GM18861 (cell line): ENCODE results near the gene BAG5.
"Not testable (repeated sequence)": the region's sequence is repeated elsewhere in the genome, so short reads cannot be mapped to it uniquely, and the experiment has no call there.

Experiments used
- ATAC-seq: cut with Tn5 transposase; IDR thresholded peaks from one replicate; pipeline ENCODE4 v1.9.1; 2021; ENCODE audit not compliant: unreplicated experiment

BAG5 gene

DNA sequence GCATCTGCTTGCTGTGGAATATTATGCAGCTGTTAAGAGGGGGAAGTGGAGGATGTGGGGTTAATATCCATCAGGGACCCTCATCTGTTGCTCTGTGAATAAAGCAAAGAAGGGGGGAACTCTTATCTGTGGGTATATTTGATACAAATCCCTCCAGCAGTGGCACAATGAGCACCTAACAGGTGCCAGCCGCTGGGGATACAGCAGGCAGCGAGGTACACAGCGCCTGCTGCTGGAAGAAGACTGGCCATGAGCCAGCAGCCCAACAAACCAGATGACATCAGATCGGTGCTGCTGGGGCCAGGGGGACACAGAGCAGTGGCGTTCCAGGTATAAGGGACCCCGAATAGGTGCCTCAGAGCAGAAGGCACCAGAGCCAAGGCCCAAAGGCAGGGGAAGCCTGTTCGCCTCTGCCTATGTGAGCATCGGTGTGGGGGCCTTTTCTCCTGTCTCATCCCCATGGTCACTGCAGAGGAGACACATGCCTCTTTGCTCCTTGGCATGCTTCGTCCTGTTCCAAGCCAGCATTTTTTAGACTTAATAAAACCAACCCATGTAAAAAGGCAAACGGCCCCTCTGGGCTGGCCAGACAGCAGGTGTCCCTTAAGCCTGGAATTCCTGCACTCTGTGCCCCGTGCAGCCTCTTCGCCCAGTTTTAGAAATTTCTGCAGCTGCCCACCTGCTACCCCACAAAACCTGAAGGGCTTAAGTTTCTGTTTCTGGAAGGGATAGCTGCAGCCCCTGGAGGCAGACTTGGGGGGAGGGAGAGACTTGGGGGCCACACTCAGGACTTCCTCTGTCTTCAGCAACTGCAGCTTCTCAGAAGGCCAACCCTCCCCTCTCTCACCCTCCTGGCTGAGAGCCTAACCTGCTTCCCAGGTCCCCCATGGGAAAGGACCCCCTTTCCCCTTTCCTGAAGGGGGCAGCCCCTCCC lies 38.2 kb downstream of the BAG5 start:
- ATAC-seq = no peak

DNA sequence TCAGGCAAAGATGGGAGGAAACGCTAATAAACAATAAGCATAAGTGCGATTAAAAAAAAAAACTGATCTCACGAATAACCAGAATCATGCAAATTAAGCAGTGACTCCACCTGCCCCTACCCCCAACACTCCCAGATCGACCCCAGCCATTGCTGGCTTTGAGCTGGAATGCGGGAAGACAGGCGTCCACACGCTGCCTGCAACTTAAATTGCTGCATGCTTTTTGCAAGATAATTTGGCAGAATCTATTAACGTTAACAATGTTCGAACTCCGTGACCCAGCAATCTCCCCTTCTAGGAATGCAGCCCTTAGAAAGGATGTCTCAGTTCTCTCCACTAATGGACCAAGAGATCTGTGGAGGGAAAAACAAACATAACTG lies 38.9 kb downstream of the BAG5 start:
- no peak for ATAC-seq

DNA sequence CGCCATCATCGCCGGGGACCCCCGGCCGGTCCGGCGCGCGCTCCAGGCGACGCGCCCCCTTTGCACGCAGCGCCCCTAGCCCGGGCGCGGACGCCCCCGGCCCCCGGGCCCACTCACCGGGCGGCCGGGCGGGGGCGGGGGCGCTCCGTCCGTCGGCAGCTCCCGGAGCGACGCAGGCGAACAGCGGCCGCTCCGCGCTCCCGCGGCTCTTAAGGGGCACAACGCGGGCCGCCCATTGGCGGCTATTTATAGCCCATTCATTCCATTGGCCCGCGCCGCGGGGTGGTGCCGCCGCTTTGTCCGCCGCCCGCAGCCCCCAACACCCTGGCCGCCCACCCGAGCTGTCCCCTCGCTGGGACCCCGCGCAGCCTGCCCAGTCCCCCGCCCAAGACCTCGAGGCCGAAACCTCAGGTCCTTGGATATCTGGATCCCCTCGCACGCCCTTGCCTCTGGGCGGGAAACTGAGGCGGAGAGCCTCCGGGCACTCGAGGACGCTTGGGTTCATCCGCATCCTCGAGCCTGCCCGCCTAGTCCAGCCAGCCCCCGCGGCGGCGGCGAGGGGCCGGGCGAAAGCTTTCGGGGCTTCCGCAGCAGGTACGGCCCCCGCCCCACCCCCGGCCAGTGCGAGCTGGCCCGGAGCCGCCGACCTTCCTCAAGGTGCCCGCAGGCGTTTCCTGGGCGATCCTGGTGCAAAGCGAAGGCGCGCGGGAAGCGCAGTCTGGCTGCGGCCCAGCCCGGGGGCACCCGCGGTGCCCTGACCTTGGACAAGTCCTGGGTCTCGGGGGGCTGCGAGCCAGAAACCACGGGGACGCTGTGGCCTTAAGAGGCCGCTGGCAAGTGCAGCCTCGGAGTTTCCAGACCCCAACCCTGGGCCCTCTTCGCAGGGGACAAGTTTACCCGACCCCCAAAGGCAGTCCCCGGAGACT lies 39.5 kb downstream of the BAG5 start, which contains the start of gene CKB:
Gene CKB, minus strand, starts transcription at position 182 of the 926 bp plus-strand sequence. CDS start 337 bp downstream, outside the sequence.
- ATAC-seq = no peak

DNA sequence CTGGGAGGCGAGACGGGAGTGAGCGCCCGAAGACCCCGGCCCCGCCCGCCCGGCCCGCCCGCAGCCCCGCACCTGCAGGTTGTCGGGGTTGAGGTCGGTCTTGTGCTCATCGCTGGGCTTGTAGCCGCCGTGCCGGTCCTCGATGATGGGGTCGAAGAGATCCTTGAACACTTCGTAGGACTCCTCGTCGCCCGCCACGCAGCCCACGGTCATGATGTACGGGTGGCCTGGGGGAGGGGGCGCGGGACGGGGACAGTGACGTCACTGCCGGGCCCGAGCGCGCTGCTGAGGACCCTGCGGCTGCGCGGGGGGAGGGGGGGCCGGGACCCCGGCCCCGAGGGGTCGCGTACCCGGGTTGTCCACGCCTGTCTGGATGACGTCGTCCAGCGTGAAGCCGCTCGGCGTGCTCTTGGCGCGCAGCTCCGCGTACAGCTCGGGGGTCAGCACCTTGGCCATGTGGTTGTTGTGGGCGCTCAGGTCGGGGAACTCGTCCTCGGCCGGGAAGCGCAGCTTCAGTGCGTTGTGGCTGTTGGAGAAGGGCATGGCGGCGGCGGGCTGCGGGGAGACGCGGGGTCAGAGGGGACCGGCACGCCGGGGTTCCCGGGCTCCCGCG lies 40.4 kb downstream of the BAG5 start:
- ATAC-seq = no peak

DNA sequence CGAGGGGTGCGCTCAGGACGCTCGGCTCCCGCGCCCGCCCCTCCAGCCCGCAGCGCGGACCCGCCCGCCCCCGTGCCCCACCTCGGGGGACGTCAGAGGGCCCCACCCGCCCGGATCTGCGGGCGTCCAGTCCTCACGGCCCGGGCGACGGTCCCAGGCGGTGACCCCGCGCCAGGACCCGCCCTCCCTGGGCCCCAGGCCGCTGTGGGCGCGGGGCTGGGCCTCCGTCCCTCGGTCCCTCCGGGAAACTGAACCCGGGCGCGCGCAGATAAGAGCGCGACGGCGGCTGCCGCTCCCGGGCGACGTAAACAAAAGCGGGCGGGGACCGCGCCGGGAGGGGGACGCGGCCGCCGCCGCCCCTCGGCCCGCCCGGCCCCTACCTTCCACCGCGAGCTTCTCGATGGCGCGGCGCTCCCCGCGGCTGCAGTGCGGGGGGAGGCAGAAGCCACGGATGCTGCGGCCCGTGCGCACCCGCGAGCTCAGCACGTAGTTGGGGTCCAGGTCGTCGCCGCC lies 41.0 kb downstream of the BAG5 start:
- ATAC-seq = no peak

DNA sequence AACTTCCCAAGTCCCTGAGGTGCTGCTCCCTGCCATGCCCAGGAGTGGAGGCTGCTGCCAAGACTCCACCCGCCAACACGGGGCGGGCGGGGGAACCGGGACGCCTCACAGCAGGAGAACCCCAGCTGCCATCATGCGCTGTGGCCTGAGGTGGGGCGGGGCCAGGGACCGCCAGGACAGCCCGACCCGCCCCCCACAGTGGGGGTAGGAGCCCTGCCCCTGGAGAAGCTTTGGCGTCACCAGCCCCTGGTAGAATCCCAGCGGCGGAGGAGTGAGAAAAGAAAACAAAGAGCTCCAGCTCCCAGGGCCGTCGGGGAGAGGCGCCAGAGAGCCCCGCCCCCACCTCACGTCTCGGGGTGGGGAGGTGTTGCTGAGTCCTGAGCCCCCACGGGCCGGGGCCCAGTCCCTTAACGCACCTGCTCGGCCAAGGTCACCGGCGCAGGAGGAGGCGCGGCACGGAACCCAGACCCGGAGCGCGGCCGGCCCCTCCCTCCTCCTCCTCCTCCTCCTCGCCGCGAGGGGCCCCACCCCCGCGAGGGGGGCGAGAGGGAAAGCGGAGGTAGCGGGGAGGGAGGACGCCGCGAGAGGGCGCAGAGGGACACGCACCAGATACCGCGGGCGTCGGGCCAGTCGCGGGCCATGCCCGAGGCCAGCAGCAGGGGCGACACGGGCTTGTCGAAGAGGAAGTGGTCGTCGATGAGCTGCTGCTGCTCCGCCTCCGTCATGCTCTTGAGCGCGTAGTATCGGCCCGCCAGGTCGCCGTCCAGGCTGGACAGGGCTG lies 41.6 kb downstream of the BAG5 start:
- ATAC-seq = no peak

DNA sequence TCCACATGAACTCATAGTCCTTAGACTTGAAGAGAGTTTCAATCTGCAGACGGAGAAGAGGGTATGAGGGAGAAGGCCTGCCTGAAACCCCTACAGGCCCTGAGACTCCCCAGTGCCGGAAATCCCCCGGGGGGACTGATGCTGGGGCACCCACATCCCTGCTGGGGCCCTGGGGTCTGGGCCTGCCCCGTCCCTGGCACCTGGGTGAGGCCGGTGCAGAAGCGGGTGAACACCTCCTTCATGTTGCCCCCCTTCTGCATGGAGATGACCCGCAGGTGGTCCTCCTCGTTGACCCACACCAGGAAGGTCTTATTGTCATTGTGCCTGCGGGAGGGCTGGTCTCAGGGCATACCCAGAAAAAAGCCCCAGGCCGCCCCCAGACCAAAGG lies 42.2 kb downstream of the BAG5 start:
- no peak for ATAC-seq

DNA sequence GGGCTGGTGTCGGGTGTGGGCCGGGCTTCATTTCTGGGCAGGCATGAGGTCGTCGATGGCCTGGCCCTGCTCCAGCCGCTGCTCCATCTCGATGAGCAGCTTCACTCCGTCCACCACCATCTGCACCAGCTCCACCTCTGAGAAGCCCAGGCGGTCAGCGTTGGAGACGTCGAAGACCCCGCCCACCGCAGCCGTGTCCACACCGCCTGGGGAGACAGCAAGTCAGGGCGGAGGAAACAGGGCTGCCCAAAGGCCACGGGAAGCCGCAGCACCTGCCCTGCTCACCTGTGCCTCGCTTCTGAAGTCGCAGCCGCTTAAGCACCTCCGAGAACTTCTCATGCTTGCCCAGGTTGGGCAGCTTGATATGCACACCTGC lies 42.6 kb downstream of the BAG5 start:
- ATAC-seq = no peak

DNA sequence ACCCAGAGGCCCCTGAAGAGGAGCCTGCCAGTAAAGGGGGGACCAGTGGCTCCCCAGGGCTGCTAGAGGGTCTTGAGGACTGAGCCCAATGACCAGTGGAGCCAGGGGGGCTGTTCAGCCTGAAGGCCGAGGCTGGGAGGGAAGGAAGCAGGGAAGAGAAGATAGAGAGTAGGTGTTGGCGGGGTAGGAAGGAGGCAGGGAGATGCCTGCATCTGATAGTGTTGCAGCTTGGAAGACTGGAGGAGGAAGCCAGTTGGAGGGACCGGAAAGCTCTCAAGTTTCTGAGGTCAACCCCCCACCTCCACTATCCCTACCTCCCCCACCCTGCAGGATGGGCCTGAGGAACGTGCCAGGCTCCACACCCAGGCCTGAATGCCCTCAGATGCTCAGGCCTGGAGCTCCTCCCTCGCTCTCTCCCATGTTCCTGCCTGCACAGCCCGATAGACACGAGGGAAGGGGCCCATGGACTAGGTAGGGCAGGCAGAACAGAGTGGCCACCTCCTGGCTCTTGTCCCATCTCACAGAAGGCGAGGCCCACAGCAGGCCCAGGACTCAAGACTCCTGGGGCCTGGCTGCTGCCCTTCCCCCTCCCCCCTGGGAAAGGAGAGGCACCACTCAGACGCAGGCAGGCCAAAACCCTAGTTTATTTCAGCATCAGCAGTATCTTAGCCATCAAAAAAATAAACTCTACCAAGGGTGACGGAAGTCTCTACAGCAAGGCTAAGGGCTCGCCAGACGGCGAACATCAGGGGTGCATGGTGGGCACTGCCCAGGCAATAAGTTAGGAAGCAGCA lies 43.2 kb downstream of the BAG5 start:
- ATAC-seq = no peak

DNA sequence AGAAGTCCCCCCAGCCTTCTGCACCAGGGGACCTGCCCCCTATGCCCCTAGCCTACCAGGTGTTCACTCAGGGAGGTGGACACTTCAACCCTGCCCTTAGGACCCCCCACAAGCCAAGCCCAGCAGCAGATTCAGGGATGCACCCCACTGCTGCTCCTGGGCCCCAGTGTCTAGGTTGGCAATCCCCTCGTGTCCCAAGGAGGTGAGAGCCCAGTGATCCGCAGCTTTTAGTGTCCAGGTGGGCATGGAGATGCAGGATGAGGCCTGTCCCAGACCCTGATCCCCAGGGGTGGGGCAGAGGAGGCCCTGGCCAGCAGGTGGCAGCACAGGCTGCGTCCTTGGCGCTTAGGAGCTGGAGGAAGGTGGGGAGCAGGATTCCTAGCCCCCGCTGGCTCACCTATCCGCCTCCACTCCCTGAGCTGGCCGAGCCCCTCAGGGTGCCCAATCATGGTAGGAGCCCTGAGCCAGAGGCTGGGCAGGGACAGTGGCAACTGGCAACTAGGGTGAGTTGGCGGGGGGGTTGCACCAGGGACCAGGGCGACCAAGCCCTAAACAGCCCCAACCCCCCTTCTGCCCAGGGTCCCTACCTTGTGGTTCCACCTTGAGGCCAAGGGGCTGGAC lies 43.9 kb downstream of the BAG5 start:
- no peak for ATAC-seq

DNA sequence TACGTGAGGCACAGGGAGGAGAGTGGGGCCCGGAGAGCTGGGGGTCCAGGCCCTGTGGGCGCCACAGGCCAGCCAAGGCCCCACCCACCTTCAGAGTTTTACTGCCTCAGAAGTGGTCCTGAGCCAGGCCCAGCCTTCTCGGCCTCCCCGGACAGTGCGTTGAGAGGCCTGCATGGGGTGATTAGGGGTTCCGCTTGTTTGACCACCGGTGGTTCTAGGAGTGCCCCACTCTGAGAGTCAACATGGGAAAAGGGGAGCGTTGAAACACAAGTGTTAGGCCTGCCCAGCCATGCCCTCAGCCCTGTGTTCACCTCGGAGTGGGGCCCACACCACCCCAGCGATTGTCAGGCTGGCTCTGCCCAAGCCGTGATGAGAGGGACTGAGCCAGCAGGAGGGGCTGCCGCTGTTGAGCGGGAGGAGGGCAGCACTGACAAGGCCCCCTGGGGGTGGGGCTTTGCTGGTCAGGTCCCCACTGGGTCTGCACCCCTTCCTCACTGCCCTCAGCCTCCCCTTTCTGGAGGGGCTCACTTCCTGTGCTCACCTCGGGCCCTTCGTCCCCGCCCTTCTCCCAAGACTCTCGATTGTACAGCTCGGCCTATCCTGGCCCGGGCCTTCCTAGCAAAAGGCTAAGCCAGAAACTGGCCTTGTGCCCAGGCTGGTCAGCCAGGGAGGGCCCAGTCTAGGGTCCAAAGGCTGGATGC lies 44.6 kb downstream of the BAG5 start:
- ATAC-seq = no peak

DNA sequence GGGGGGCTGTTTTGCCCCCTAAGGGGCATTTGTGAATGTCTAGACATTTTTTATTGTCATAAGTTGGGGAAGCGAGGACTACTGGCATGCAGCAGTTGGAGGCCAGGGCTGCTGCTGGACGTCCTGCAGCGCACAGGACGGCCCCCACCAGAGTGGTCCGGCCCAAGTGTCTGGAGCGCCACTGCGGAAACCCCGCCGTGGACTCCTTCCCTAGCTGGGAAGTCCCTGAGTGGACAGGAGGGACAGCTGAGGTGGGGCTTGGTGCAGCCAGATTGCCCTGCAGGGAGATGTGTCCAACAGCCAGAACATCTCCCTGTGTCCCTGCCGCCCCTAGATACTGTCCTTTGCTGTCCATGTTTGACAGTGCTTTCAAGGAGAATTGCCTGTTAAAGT lies 45.3 kb downstream of the BAG5 start:
- no peak for ATAC-seq

DNA sequence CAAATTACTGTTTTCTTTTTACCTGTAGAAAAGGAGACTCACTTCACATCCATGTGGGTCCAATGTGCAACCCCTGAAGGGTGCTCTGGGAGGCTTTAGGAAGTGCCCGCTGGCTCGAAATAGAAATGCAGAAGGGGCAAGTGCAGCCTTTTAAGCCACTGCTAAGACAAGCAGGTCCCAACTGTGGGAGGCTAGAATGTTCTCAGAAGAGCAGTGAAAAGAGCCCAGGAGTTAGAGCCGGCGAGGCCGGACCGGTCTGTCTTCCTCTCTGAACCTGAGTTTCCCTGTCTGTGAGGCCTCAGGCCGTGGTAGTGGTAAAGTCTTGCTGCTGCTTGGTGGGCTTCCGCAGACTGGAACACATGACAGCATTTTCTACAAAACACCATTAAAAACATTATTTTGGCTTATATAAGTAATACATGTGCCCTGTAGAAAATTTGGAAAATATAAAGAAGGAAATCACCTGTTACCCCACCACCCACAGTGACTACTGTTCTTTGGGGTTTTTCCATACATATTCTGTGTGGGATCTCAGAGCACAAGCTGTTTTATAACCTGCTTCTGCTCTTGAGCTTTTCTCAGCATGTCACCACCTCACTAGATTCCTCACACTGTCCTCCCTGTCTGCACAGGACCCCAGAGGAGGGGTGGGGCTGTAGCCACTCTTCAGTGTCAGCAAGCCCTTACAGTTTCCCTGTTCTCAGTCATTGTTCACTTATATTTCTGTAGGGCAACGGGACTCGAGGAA lies 45.9 kb downstream of the BAG5 start:
- ATAC-seq = no peak

DNA sequence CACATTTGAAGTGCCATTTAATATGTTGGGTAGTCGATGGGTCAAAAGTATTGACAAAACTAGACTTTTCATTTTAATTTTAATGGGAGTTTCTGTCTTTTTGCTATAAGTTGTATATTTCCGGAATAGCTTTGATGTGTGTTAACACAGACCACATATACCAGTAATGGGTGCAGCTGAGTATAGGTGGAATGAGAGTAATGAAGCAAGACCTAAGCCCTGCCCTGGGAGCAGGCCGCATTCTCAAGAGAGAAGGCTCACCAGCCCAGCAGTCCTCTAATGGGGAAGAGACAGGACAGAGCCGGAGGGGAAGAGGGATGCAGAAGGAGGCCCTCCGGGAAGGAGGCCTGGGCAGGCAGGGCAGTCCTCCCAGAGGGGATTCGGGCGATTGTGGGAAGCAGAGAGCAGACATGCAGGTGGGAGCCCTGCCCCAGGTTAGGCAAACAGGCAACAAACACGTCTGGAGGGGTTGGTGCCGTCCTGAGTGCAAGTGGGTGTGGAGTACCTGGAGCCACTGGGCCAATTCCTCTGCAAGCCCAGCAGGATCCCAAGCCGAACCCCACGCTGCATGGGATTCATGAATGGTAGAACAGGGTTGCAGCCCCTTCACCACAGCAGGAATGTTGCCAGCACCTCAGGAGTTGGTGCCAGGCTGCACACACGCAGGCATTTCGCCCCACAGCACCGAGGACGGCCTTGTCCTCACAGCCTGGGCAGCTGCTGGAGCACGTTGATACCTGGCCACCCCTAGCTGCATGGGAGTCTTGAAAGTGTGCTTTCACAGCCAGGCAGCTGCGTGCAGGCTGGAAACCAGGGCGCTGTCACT lies 47.6 kb downstream of the BAG5 start:
- no peak for ATAC-seq

DNA sequence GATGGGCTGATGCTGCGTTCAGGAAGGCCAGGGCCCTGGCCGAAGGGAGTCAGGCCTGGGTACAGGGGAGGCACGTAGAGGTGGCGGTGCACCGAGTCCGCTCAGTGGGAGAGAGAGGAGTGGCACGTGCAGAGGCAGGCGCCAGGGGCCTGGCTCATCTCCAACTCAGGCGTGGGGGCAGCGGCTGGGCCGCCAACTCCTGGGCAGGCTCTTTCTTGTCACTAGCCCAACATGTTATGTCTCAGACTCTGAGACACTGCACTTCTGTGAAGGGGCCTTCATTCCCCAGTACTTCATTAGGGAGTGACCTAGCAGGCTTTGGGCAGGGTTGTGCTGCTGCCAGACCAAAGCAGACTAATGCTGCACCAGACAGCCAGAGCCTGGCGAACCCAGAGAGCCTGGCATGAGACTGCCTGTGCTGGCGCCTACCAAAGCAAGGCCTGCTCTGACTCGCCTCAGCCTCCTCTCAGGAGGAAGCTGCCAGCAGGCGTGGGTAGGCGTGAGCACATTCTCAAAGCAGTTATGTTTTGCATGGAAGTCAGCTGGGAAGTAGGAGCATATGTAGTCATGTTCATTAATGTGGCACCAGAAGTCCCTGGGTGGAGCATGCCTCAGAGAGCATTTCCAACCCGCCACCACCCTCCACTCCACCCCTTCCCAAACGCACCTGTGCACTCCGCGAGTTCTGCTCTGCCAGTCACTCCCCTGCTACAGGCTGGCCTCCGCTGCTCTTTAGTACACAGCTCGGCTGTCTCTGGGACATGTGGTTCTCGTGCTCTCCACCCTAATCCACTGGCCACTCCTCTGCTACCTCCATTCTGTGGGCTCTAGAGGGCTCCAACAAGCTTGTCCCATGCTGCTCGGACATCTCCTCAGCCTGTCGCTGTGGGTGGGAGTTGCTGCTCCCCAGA lies 49.5 kb downstream of the BAG5 start:
- no peak for ATAC-seq

DNA sequence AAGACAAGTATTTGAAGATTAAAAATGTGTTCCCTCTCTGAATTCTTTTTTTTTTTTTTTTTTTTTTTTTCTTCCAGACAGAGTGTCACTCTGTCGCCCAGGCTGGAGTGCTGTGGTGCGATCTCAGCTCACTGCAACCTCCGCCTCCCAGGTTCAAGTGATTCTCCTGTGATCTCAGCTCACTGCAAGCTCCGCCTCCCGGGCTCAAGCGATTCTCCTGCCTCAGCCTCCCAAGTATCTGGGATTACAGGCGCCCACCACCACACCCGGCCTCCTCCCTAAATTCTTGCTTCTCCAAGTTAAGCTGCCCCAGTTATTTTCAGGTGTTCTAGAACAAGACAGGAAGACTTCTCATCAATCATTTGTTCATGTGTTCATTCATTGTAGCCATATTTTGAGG lies 50.3 kb downstream of the BAG5 start:
- ATAC-seq = not testable (repeated sequence)
